ENCODE measurements around the gene SLC2A10.

SLC2A10 gene

GRCh38 chr20:46735436-46735835, 26.0 kb downstream of the SLC2A10 start:
- no peak for DNase-seq (ENCODE audit: low read depth)

GRCh38 chr20:46739431-46740213, 30.2 kb downstream of the SLC2A10 start:
- DNase-seq (ENCODE audit: low read depth), result no peak

GRCh38 chr20:46740214-46740609, 30.8 kb downstream of the SLC2A10 start:
- DNase-seq (ENCODE audit: low read depth), result no peak

GRCh38 chr20:46741924-46742668, 32.6 kb downstream of the SLC2A10 start:
- DNase-seq (ENCODE audit: low read depth), result no peak

- DNase-seq (ENCODE audit: low read depth), result no peak
Measured at GRCh38 chr20:46742669-46743045, 33.2 kb downstream of the SLC2A10 start.

GRCh38 chr20:46743088-46743487, 33.6 kb downstream of the SLC2A10 start:
- no peak for DNase-seq (ENCODE audit: low read depth)

- DNase-seq (ENCODE audit: low read depth), result no peak
Measured at GRCh38 chr20:46746956-46747526, 37.6 kb downstream of the SLC2A10 start.

- no peak for DNase-seq (ENCODE audit: low read depth)
Measured at GRCh38 chr20:46749147-46749546, 39.7 kb downstream of the SLC2A10 start.

GRCh38 chr20:46751856-46752255, 42.4 kb downstream of the SLC2A10 start:
- DNase-seq (ENCODE audit: low read depth), result no peak

- DNase-seq (ENCODE audit: low read depth), result peak; percentile 14
Measured at GRCh38 chr20:46752728-46753127, 43.3 kb downstream of the SLC2A10 start.

- DNase-seq (ENCODE audit: low read depth), result no peak
Measured at GRCh38 chr20:46755483-46756413, 46.3 kb downstream of the SLC2A10 start.

GRCh38 chr20:46756419-46756818, 47.0 kb downstream of the SLC2A10 start:
- DNase-seq (ENCODE audit: low read depth), result no peak

- no peak for DNase-seq (ENCODE audit: low read depth)
Measured at GRCh38 chr20:46757135-46757534, 47.7 kb downstream of the SLC2A10 start.

- peak; percentile 7 for DNase-seq (ENCODE audit: low read depth)
Measured at GRCh38 chr20:46757754-46758678, 48.6 kb downstream of the SLC2A10 start.

GRCh38 chr20:46758929-46759669, 49.6 kb downstream of the SLC2A10 start:
- DNase-seq (ENCODE audit: low read depth), result no peak

- no peak for DNase-seq (ENCODE audit: low read depth)
Measured at GRCh38 chr20:46761566-46761965, 52.1 kb downstream of the SLC2A10 start.

- DNase-seq (ENCODE audit: low read depth), result no peak
Measured at GRCh38 chr20:46764068-46764467, 54.6 kb downstream of the SLC2A10 start.

- no peak for DNase-seq (ENCODE audit: low read depth)
Measured at GRCh38 chr20:46765506-46766120, 56.2 kb downstream of the SLC2A10 start.

GRCh38 chr20:46767127-46767761, 57.8 kb downstream of the SLC2A10 start:
- DNase-seq (ENCODE audit: low read depth), result no peak

Data from activated gamma-delta T cell treated with anti-CD3 and anti-CD28 coated beads, Interleukin-2, amount 50 U/mL, for 16 hours (primary cell).